CD14-positive monocyte (primary cell): ENCODE results near the gene NKAIN2. TPM values are rescaled to one million over a fixed set of nuclear protein-coding genes. Genes with fewer than 3 reads are reported as not detected.
A peak's percentile ranks its signal among the peaks of the same experiment; 100 is the strongest.

Experiments
- DNase-seq, 3 donors: peaks; one replicate each; pipeline ENCODE4 v3.0.0-alpha.2; 2011 to 2022
- H2AFZ ChIP-seq: 2 replicates; pipeline ENCODE4 v1.6.0; 2012; ENCODE audit warnings: mild to moderate bottlenecking, low read depth, low read length, inconsistent platforms; ENCODE audit not compliant: insufficient read depth, poor library complexity, severe bottlenecking
- H3K27ac ChIP-seq, 2 donors: 1 replicate in 1 of 2; 2 replicates in 1 of 2; pipeline ENCODE4 v1.5.1; 2012 to 2013; ENCODE audit warnings: low read length in 2 of 2, control low read depth in 1 of 2, inconsistent platforms in 1 of 2, low read depth in 1 of 2, mild to moderate bottlenecking in 1 of 2
- H3K27me3 ChIP-seq, 2 donors: one replicate each; pipeline versions ENCODE4 v1.6.0 to v1.6.1; 2011 to 2013; ENCODE audit warnings: low read length in 2 of 2; ENCODE audit not compliant: control insufficient read depth in 2 of 2, insufficient read depth in 2 of 2
- H3K36me3 ChIP-seq, 2 donors: replicated peaks in 1 of 2; 1 replicate in 1 of 2; 2 replicates in 1 of 2; pipeline versions ENCODE4 v1.5.1 to v1.6.1; 2012 to 2013; ENCODE audit warnings: low read length in 2 of 2, control low read depth in 1 of 2, inconsistent platforms in 1 of 2, mild to moderate bottlenecking in 1 of 2; ENCODE audit not compliant: insufficient read depth in 2 of 2, control insufficient read depth in 1 of 2
- H3K4me1 ChIP-seq, 2 donors: 1 replicate in 1 of 2; 2 replicates in 1 of 2; pipeline versions ENCODE4 v1.5.1 to v1.6.1; 2012 to 2013; ENCODE audit warnings: low read length in 2 of 2, control low read depth in 1 of 2, inconsistent platforms in 1 of 2, mild to moderate bottlenecking in 1 of 2, moderate library complexity in 1 of 2; ENCODE audit not compliant: insufficient read depth in 2 of 2, control insufficient read depth in 1 of 2
- H3K4me2 ChIP-seq: replicated peaks from 2 replicates; pipeline ENCODE3; 2012; ENCODE audit warnings: low read length, moderate library complexity, mild to moderate bottlenecking; ENCODE audit not compliant: poor library complexity, severe bottlenecking; ENCODE audit errors: extremely low read depth
- H3K4me3 ChIP-seq, 3 experiments: fragments of 200-600 bp in 1 of 3; sonication (generic) in 1 of 3; replicated peaks in 1 of 3; 1 replicate in 2 of 3; 2 replicates in 1 of 3; pipeline ENCODE4 v1.5.1; 2011 to 2013; ENCODE audit warnings: low read length in 3 of 3, mild to moderate bottlenecking in 3 of 3, control low read depth in 2 of 3, low read depth in 2 of 3, inconsistent platforms in 1 of 3, moderate library complexity in 1 of 3
- H3K79me2 ChIP-seq: 2 replicates; pipeline ENCODE4 v1.6.0; 2012; ENCODE audit warnings: mild to moderate bottlenecking, control low read depth, inconsistent platforms, low read length, moderate library complexity; ENCODE audit not compliant: insufficient read depth
- H3K9ac ChIP-seq: 2 replicates; pipeline ENCODE4 v1.6.0; 2017; ENCODE audit warnings: low read length, mild to moderate bottlenecking; ENCODE audit not compliant: insufficient read depth, poor library complexity, severe bottlenecking
- H3K9me3 ChIP-seq, 2 donors: replicated peaks in 1 of 2; 1 replicate in 1 of 2; 2 replicates in 1 of 2; pipeline versions ENCODE4 v1.5.1 to v1.6.1; 2012 to 2013; ENCODE audit warnings: low read length in 2 of 2, control low read depth in 1 of 2; ENCODE audit not compliant: control insufficient read depth in 1 of 2, insufficient read depth in 1 of 2
- H4K20me1 ChIP-seq: 2 replicates; pipeline ENCODE4 v1.6.0; 2012; ENCODE audit warnings: mild to moderate bottlenecking, low read length, control low read depth, moderate library complexity; ENCODE audit not compliant: insufficient read depth
- H3K27ac Mint-ChIP-seq, 7 donors: one replicate each; pipeline ENCODE4 v1.8.0; 2020; ENCODE audit warnings: mild to moderate bottlenecking in 7 of 7, mixed read lengths in 7 of 7, moderate library complexity in 6 of 7, inconsistent platforms in 2 of 7
- H3K27me3 Mint-ChIP-seq, 3 donors: one replicate each; pipeline ENCODE4 v1.8.0; 2021 to 2022; ENCODE audit warnings: low read depth in 3 of 3, mild to moderate bottlenecking in 3 of 3, mixed read lengths in 3 of 3, moderate library complexity in 3 of 3, inconsistent platforms in 1 of 3
- H3K36me3 Mint-ChIP-seq, 2 donors: one replicate each; pipeline ENCODE4 v1.8.0; 2020; ENCODE audit warnings: mixed read lengths in 2 of 2, inconsistent platforms in 1 of 2, mild to moderate bottlenecking in 1 of 2
- H3K4me1 Mint-ChIP-seq: one replicate; pipeline ENCODE4 v1.8.0; 2020; ENCODE audit warnings: mild to moderate bottlenecking, mixed read lengths
- H3K4me3 Mint-ChIP-seq, 2 donors: one replicate each; pipeline ENCODE4 v1.8.0; 2020; ENCODE audit warnings: mild to moderate bottlenecking in 2 of 2, mixed read lengths in 2 of 2, moderate library complexity in 1 of 2
- H3K9me3 Mint-ChIP-seq, 7 donors: one replicate each; pipeline ENCODE4 v1.8.0; 2020 to 2022; ENCODE audit warnings: mixed read lengths in 7 of 7, mild to moderate bottlenecking in 6 of 7, moderate library complexity in 6 of 7, inconsistent platforms in 2 of 7
- WGBS: methylation state at CpG from one replicate; pipeline ENCODE4 v1.1.5; 2013; ENCODE audit warnings: missing lambda C conversion rate; ENCODE audit not compliant: insufficient coverage; 5-methylcytosine and 5-hydroxymethylcytosine counted together
- intact Hi-C, 2 donors: fragments of 100-400 bp; cut with micrococcal nuclease; formaldehyde crosslinking; loops; one replicate each; pipeline versions ENCODE4 v1.15.0 to v1.15.1; 2023
- polyA plus RNA-seq, 3 donors: library from polyadenylated mRNA; depleted of rRNA in 1 of 3; unstranded in 2 of 3; stranded (reverse) in 1 of 3; fragments of 300-500 nt in 2 of 3; fragments of >200 nt in 1 of 3; fragmentation: Illumina TruSeq in 2 of 3; gene quantifications; 1 replicate in 2 of 3; 2 replicates in 1 of 3; pipeline ENCODE4 v1.2.3, GENCODE V29; 2012 to 2021
- TF ChIP-seq, protein P1 (sequence below): fragments of 200-600 bp; IDR thresholded peaks from one replicate; pipeline ENCODE4 v1.8.0; 2022; ENCODE audit warnings: antibody characterized with exemption, mild to moderate bottlenecking

Gene NKAIN2
- polyA plus RNA-seq, 3 donors: not detected

DNA sequence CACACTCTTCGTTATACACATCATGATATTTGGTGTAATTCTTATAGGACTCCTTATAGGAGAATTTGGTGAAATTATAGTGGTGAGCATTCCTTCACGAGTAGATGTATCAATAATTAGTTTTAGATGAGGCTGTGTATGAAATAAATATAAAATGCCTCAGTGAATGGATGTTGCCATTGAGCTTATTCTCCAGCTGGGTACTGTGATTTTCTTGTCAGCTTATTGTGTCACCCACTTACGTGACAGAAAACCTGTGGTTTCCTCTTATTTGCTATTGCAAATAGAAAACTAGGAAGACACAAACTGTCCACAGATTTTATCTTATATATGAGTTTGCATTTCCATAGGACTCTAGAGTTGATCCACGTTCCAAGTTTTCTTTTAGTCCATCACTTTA lies 718.7 kb downstream of the NKAIN2 start:
- H3K9me3 ChIP-seq: no peaks in the 10 kb centered on the region
- H3K4me2 ChIP-seq: no peak overlapping the region
- no peak overlapping the region for H3K27ac Mint-ChIP-seq
- TF ChIP-seq, protein P1, sequence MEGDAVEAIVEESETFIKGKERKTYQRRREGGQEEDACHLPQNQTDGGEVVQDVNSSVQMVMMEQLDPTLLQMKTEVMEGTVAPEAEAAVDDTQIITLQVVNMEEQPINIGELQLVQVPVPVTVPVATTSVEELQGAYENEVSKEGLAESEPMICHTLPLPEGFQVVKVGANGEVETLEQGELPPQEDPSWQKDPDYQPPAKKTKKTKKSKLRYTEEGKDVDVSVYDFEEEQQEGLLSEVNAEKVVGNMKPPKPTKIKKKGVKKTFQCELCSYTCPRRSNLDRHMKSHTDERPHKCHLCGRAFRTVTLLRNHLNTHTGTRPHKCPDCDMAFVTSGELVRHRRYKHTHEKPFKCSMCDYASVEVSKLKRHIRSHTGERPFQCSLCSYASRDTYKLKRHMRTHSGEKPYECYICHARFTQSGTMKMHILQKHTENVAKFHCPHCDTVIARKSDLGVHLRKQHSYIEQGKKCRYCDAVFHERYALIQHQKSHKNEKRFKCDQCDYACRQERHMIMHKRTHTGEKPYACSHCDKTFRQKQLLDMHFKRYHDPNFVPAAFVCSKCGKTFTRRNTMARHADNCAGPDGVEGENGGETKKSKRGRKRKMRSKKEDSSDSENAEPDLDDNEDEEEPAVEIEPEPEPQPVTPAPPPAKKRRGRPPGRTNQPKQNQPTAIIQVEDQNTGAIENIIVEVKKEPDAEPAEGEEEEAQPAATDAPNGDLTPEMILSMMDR: no peak
- intact Hi-C loops: no loop called here
- no peak overlapping the region for H2AFZ ChIP-seq
- no peak overlapping the region for H3K9ac ChIP-seq
- H3K36me3 Mint-ChIP-seq: no peaks in the 10 kb centered on the region
- no peak overlapping the region for H3K4me3 Mint-ChIP-seq
- no peaks in the 10 kb centered on the region for H3K4me1 ChIP-seq
- no peak overlapping the region for H3K27ac ChIP-seq
- H3K27me3 ChIP-seq: no peaks in the 10 kb centered on the region
- no peaks in the 10 kb centered on the region for H3K27me3 Mint-ChIP-seq
- no peaks in the 10 kb centered on the region for H3K4me1 Mint-ChIP-seq
- no CpG with 5 or more reads among the region's 4 CpGs for WGBS
- H3K9me3 Mint-ChIP-seq: no peaks in the 10 kb centered on the region
- no peaks in the 10 kb centered on the region for H3K36me3 ChIP-seq
- H3K4me3 ChIP-seq: no peak overlapping the region
- no peaks in the 10 kb centered on the region for H3K79me2 ChIP-seq
- DNase-seq: peak in 1 of 3 donors; percentile 5
- H4K20me1 ChIP-seq: no peaks in the 10 kb centered on the region

DNA sequence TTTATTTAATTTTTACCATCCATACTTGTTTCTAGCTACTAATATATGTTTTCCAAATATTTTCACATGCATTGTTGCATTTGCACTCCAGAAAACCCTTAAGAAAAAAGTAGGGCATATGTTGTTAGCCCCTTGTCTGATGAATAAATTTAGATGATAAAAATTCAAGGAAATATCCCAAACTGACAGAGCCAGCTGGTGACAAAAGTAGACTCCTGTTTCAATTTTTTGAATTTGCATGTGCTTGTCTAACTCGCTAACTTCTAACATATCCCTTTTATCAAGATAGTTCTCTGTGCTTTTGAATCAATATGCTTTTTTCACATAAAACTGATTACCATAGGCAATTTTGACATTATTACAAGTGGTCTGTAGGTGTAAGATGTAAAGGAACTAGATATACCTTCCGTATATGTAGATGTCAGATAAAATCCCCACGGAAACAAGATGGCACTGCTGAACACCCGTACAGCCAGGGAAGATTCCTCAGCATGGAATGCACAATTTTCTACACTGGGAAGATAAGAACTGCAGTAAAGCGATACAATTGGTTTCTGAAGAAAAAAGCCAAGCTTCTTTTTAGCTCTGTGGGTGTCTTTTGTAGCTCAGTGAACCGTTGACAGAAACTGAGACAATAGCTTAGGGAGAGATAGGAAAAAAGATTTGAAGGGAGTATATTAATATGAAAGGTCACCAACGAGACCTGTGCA lies 721.0 kb downstream of the NKAIN2 start:
- intact Hi-C loops: no loop called here
- H4K20me1 ChIP-seq: no peaks in the 10 kb centered on the region
- DNase-seq: no peak
- no peaks in the 10 kb centered on the region for H3K27me3 ChIP-seq
- no peak overlapping the region for H3K27ac ChIP-seq
- no peaks in the 10 kb centered on the region for H3K36me3 Mint-ChIP-seq
- no peaks in the 10 kb centered on the region for H3K79me2 ChIP-seq
- peaks cover 0 to 3% (median 0%) of the 10 kb centered on the region in 7 donors for H3K9me3 Mint-ChIP-seq
- no peaks in the 10 kb centered on the region for H3K9me3 ChIP-seq
- no peak overlapping the region for H3K27ac Mint-ChIP-seq
- TF ChIP-seq, protein P1: no peak
- H3K4me2 ChIP-seq: no peak overlapping the region
- no peak overlapping the region for H3K4me3 Mint-ChIP-seq
- no peak overlapping the region for H3K9ac ChIP-seq
- H2AFZ ChIP-seq: no peak overlapping the region
- no peaks in the 10 kb centered on the region for H3K4me1 Mint-ChIP-seq
- H3K4me3 ChIP-seq: no peak overlapping the region
- no peaks in the 10 kb centered on the region for H3K27me3 Mint-ChIP-seq
- 92% methylated on average over 4 of the region's 7 CpGs for WGBS
- no peaks in the 10 kb centered on the region for H3K4me1 ChIP-seq
- no peaks in the 10 kb centered on the region for H3K36me3 ChIP-seq
